HepG2 (cell line): ENCODE data around the gene DCLK1. TPM values are rescaled to one million over a fixed set of nuclear protein-coding genes. Genes with fewer than 3 reads are reported as not detected.

Source experiments
- ATAC-seq: fragments of 200-7000 bp; cut with Tn5 transposase; 3 replicates; pipeline ENCODE4 v1.9.1; 2020; ENCODE audit warnings: mild to moderate bottlenecking, moderate library complexity
- BruUV-seq: library from RNA; stranded (reverse); fragments of 400-500 nt; replicated peaks from 2 replicates; lab custom pipeline; 2021; lab: Mats Ljungman, UMichigan
- CTCF ChIA-PET: fragments of 300-600 bp; formaldehyde crosslinking; extraction: SDS; loops from one replicate; lab custom pipeline; 2021; ENCODE audit warnings: low total read pairs, inconsistent platforms, low intra/inter-chr PET ratio; lab: Yijun Ruan, JAX
- POLR2A ChIA-PET: fragments of 350-600 bp; sonication (Branson Sonifier 250); formaldehyde crosslinking; loops from one replicate; lab custom pipeline; 2020; ENCODE audit warnings: antibody characterized with exemption, inconsistent platforms; lab: Yijun Ruan, JAX
- DNase-seq: peaks from one replicate; pipeline ENCODE4 v3.0.0-alpha.2; 2015; ENCODE audit warnings: low spot score
- FAIRE-seq: peaks from 3 replicates; lab custom pipeline; 2011; peaks lifted over from hg19 to GRCh38; lab: Jason Lieb, UNC
- H2AFZ ChIP-seq: one replicate; pipeline ENCODE4 v1.6.1; 2011; ENCODE audit warnings: low read length, inconsistent platforms
- H3K27ac ChIP-seq: fragments of 300-600 bp; 3 replicates; pipeline ENCODE4 v1.8.0; 2011; ENCODE audit warnings: mixed run types, mild to moderate bottlenecking, mixed read lengths, low read length, inconsistent platforms; ENCODE audit not compliant: insufficient read depth; ENCODE audit errors: extremely low read length
- H3K27me3 ChIP-seq, 2 experiments: fragments of 200-600 bp in 1 of 2; 2 replicates in 1 of 2; 3 replicates in 1 of 2; pipeline versions ENCODE4 v1.6.0 to v1.8.0; 2011; ENCODE audit warnings: low read length in 2 of 2, mild to moderate bottlenecking in 2 of 2, moderate library complexity in 2 of 2, inconsistent platforms in 1 of 2; ENCODE audit not compliant: insufficient read depth in 2 of 2, control insufficient read depth in 1 of 2
- H3K36me3 ChIP-seq, 2 experiments: fragments of 200-600 bp in 1 of 2; replicated peaks in 1 of 2; 2 replicates in 1 of 2; 3 replicates in 1 of 2; pipeline versions ENCODE4 v1.5.1 to v1.8.0; 2011; ENCODE audit warnings: low read length in 2 of 2, inconsistent platforms in 1 of 2; ENCODE audit not compliant: insufficient read depth in 2 of 2, control insufficient read depth in 1 of 2
- H3K4me1 ChIP-seq: 2 replicates; pipeline ENCODE4 v1.5.1; 2012; ENCODE audit warnings: low read length, inconsistent platforms; ENCODE audit not compliant: insufficient read depth
- H3K4me2 ChIP-seq: 2 replicates; pipeline ENCODE4 v1.6.0; 2011; ENCODE audit warnings: low read depth, low read length, inconsistent platforms
- H3K4me3 ChIP-seq, 3 experiments: fragments of 200-600 bp in 1 of 3; sonication (generic), shearing (Covaris generic) in 1 of 3; replicated peaks in 1 of 3; 2 replicates each; pipeline ENCODE4 v1.5.1; 2011 to 2016; ENCODE audit warnings: low read length in 3 of 3, inconsistent platforms in 2 of 3, low read depth in 2 of 3, mild to moderate bottlenecking in 2 of 3, control low read depth in 1 of 3, mixed read lengths in 1 of 3; ENCODE audit not compliant: insufficient read depth in 1 of 3
- H3K79me2 ChIP-seq: one replicate; pipeline ENCODE4 v1.6.1; 2011; ENCODE audit warnings: low read length, inconsistent platforms; ENCODE audit not compliant: insufficient read depth
- H3K9ac ChIP-seq: 2 replicates; pipeline ENCODE4 v1.6.0; 2011; ENCODE audit warnings: mild to moderate bottlenecking, low read depth, low read length, inconsistent platforms; ENCODE audit not compliant: insufficient read depth
- H3K9me3 ChIP-seq: 2 replicates; pipeline ENCODE4 v1.5.1; 2012; ENCODE audit warnings: mild to moderate bottlenecking, low read length
- H4K20me1 ChIP-seq: 2 replicates; pipeline ENCODE4 v1.6.0; 2011; ENCODE audit warnings: inconsistent platforms, mild to moderate bottlenecking, low read length, moderate library complexity; ENCODE audit not compliant: insufficient read depth
- ELF3 ChIP-seq: IDR thresholded peaks from 2 replicates; pipeline ENCODE4 v1.6.1; 2016; ENCODE audit warnings: missing genetic modification reagents, missing compliant biosample characterization
- ESRRA ChIP-seq: sonication (generic); formaldehyde crosslinking; IDR thresholded peaks from 2 replicates; pipeline ENCODE4 v1.5.1; 2020; ENCODE audit warnings: mild to moderate bottlenecking, low read depth, missing genetic modification reagents
- GTF2F1 ChIP-seq: fragments of 150-350 bp; IDR thresholded peaks from 2 replicates; pipeline ENCODE4 v1.6.1; 2014; ENCODE audit warnings: low read length
- IRF9 ChIP-seq: sonication (generic); formaldehyde crosslinking; IDR thresholded peaks from 2 replicates; pipeline ENCODE4 v1.8.0; 2022; ENCODE audit warnings: missing genetic modification reagents, mild to moderate bottlenecking, borderline replicate concordance
- JARID2 ChIP-seq: sonication (generic); formaldehyde crosslinking; IDR thresholded peaks from 2 replicates; pipeline ENCODE4 v1.8.1; 2023; ENCODE audit warnings: missing genetic modification reagents, inconsistent platforms; ENCODE audit not compliant: insufficient replicate concordance
- KAT7 ChIP-seq: IDR thresholded peaks from 2 replicates; pipeline ENCODE4 v1.6.1; 2018; ENCODE audit warnings: borderline replicate concordance, missing compliant biosample characterization
- KAT8 ChIP-seq: IDR thresholded peaks from 2 replicates; pipeline ENCODE4 v1.6.1; 2016; ENCODE audit warnings: missing genetic modification reagents, missing compliant biosample characterization
- NFE2L2 ChIP-seq: fragments of 150-350 bp; IDR thresholded peaks from 2 replicates; pipeline ENCODE4 v1.6.1; 2014; ENCODE audit warnings: low read length
- RXRA ChIP-seq: sonication (generic); formaldehyde crosslinking; IDR thresholded peaks from 2 replicates; pipeline ENCODE4 v1.5.1; 2020; ENCODE audit warnings: missing genetic modification reagents
- ZBTB37 ChIP-seq: sonication (generic); formaldehyde crosslinking; IDR thresholded peaks from 2 replicates; pipeline ENCODE4 v1.4.0; 2020; ENCODE audit warnings: mild to moderate bottlenecking, missing genetic modification reagents
- ZFP36L1 ChIP-seq: sonication (generic); formaldehyde crosslinking; IDR thresholded peaks from 2 replicates; pipeline ENCODE4 v1.8.0; 2022; ENCODE audit warnings: mild to moderate bottlenecking, missing genetic modification reagents, moderate library complexity
- ZNF547 ChIP-seq: sonication (generic); formaldehyde crosslinking; IDR thresholded peaks from 2 replicates; pipeline ENCODE4 v1.5.1; 2020; ENCODE audit warnings: mild to moderate bottlenecking, missing genetic modification reagents
- ZNF564 ChIP-seq: sonication (generic); formaldehyde crosslinking; IDR thresholded peaks from 2 replicates; pipeline ENCODE4 v1.8.1; 2023; ENCODE audit warnings: mild to moderate bottlenecking, missing genetic modification reagents
- ZNF629 ChIP-seq: sonication (generic); formaldehyde crosslinking; conservative IDR thresholded peaks from 2 replicates; pipeline ENCODE4 v1.5.0; 2020; ENCODE audit warnings: missing genetic modification reagents
- ZZZ3 ChIP-seq: sonication (generic); formaldehyde crosslinking; IDR thresholded peaks from 2 replicates; pipeline ENCODE4 v1.4.0; 2020; ENCODE audit warnings: missing genetic modification reagents, mild to moderate bottlenecking, borderline replicate concordance
- WGBS: methylation state at CpG from one replicate; pipeline ENCODE4 v1.1.6; 2017; ENCODE audit warnings: low lambda C conversion rate; 5-methylcytosine and 5-hydroxymethylcytosine counted together
- in situ Hi-C: cut with HindIII; loops from 2 replicates; pipeline ENCODE4 v1.10.0; 2017; ENCODE audit warnings: low pct_unique_long_range_greater_than_20kb; ENCODE audit not compliant: extremely low pct_ligation_motif_present
- intact Hi-C: fragments of 100-400 bp; cut with micrococcal nuclease; formaldehyde crosslinking; loops from one replicate; pipeline ENCODE4 v1.10.0; 2022; ENCODE audit not compliant: unreplicated experiment
- polyA plus RNA-seq, 8 experiments: library from polyadenylated mRNA; depleted of rRNA in 3 of 8; stranded (reverse) in 7 of 8; unstranded in 1 of 8; fragments of >200 nt; fragmentation: Illumina TruSeq in 4 of 8; extraction: Trizol in 4 of 8; gene quantifications; 2 replicates each; pipeline versions ENCODE4 v1.2.1 to v1.2.3, GENCODE V29; 2011 to 2016; ENCODE audit warnings: low read depth in 4 of 8, missing spikeins in 1 of 8, mixed read lengths in 1 of 8; ENCODE audit not compliant: insufficient read depth in 1 of 8
- total RNA-seq, 5 experiments: library from RNA; depleted of rRNA; stranded (reverse); fragments of >200 nt; fragmentation: Illumina TruSeq; extraction: Trizol; gene quantifications; 2 replicates each; pipeline ENCODE4 v1.2.3, GENCODE V29; 2016; ENCODE audit warnings: low read depth in 1 of 5
- TF ChIP-seq, protein P1 (sequence below): sonication (generic); formaldehyde crosslinking; IDR thresholded peaks from 2 replicates; pipeline ENCODE4 v1.4.0; 2020; ENCODE audit warnings: missing genetic modification reagents, borderline replicate concordance
- TF ChIP-seq, protein P2 (sequence below): IDR thresholded peaks from 2 replicates; pipeline ENCODE4 v1.6.1; 2016; ENCODE audit warnings: low read depth
- TF ChIP-seq, protein P3 (sequence below): fragments of 450-650 bp; IDR thresholded peaks from 2 replicates; pipeline ENCODE4 v1.6.1; 2017

The DCLK1 gene
- total and polyA plus RNA-seq, 2 of the 13 experiments (the other 11 are each of a cell fraction or from before 2014, with no cell fraction given): not detected

DNA sequence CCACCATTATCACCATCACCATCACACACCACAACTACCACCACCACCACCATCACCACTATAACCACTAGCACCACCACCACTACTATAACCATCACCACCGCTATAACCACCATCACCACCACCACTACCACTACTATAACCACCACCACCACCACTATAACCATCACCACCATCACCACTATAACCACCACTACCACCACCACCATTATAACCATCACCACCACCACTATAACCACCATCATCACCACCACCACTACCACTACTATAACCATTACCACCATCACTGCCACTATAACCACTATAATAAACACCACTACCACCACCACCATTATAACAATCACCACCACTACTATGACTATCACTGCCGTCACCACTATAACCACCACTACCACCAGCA is 173.2 kb downstream of the DCLK1 start (continued):
- TF ChIP-seq, protein P1, sequence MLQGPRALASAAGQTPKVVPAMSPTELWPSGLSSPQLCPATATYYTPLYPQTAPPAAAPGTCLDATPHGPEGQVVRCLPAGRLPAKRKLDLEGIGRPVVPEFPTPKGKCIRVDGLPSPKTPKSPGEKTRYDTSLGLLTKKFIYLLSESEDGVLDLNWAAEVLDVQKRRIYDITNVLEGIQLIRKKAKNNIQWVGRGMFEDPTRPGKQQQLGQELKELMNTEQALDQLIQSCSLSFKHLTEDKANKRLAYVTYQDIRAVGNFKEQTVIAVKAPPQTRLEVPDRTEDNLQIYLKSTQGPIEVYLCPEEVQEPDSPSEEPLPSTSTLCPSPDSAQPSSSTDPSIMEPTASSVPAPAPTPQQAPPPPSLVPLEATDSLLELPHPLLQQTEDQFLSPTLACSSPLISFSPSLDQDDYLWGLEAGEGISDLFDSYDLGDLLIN: no peak

DNA sequence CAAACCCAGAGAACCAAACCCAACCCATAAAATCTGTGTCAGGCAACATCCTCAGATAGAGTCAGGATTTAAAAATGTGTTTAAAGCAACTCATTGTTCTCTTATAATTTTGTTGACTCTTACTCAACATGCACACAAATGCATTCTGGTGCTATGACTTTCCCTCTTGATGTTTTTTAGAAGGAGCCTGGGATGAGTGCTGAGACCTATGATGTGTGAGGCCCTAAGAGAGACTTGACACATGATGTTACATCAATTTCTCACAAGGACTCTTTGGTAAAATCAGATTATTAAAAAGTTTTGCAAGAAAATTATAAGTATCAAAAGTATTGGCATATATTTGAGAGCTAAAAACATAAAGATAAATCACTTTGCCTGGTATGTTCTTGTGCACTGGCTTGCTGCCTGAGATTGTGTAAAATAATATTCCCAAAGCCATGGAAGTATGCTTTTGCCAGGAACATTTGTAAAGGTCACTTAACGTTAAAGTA is 173.9 kb downstream of the DCLK1 start:
- no peak for TF ChIP-seq ZNF564
- TF ChIP-seq ZNF629 (CRISPR knock-in tag): no peak
- TF ChIP-seq, protein P2, sequence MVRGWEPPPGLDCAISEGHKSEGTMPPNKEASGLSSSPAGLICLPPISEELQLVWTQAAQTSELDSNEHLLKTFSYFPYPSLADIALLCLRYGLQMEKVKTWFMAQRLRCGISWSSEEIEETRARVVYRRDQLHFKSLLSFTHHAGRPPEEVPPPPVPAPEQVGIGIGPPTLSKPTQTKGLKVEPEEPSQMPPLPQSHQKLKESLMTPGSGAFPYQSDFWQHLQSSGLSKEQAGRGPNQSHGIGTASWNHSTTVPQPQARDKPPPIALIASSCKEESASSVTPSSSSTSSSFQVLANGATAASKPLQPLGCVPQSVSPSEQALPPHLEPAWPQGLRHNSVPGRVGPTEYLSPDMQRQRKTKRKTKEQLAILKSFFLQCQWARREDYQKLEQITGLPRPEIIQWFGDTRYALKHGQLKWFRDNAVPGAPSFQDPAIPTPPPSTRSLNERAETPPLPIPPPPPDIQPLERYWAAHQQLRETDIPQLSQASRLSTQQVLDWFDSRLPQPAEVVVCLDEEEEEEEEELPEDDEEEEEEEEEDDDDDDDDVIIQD: no peak
- TF ChIP-seq ZNF547: no peak
- no peak for TF ChIP-seq KAT8 (CRISPR knock-in tag)
- TF ChIP-seq GTF2F1: no peak
- TF ChIP-seq NFE2L2: no peak
- TF ChIP-seq ESRRA: no peak
- no peak for TF ChIP-seq KAT7
- TF ChIP-seq ZZZ3: no peak
- TF ChIP-seq, protein P3, sequence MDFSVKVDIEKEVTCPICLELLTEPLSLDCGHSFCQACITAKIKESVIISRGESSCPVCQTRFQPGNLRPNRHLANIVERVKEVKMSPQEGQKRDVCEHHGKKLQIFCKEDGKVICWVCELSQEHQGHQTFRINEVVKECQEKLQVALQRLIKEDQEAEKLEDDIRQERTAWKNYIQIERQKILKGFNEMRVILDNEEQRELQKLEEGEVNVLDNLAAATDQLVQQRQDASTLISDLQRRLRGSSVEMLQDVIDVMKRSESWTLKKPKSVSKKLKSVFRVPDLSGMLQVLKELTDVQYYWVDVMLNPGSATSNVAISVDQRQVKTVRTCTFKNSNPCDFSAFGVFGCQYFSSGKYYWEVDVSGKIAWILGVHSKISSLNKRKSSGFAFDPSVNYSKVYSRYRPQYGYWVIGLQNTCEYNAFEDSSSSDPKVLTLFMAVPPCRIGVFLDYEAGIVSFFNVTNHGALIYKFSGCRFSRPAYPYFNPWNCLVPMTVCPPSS: no peak
- TF ChIP-seq ZBTB37 (CRISPR knock-in tag): no peak
- no peak for TF ChIP-seq RXRA
- TF ChIP-seq ZFP36L1: no peak
- no peak for TF ChIP-seq ELF3 (CRISPR knock-in tag)
- no peak for TF ChIP-seq JARID2 (CRISPR knock-in tag)
- no peak for TF ChIP-seq IRF9 (CRISPR knock-in tag)
- H3K4me2 ChIP-seq: no peak overlapping the region
- no peaks in the 10 kb centered on the region for H4K20me1 ChIP-seq
- intact Hi-C loops: no loop called here
- no peak overlapping the region for H3K4me3 ChIP-seq
- POLR2A ChIA-PET: no interaction called here
- CTCF ChIA-PET: no interaction called here
- H2AFZ ChIP-seq: no peak overlapping the region
- no peaks in the 10 kb centered on the region for H3K36me3 ChIP-seq
- WGBS: 4% methylated on average over 1 of the region's 1 CpG
- no peaks in the 10 kb centered on the region; a peak in 1 of 5 replicates for H3K27me3 ChIP-seq
- H3K4me1 ChIP-seq: no peaks in the 10 kb centered on the region
- DNase-seq (no peak), ATAC-seq (no peak), FAIRE-seq (no peak)
- BruUV-seq: no TSS peak
- H3K79me2 ChIP-seq: no peaks in the 10 kb centered on the region
- no peak overlapping the region for H3K27ac ChIP-seq
- H3K9me3 ChIP-seq: peaks cover 6% of the 10 kb centered on the region; the same call in 1 of the 2 replicates
- in situ Hi-C loops: no loop called here
- no peak overlapping the region for H3K9ac ChIP-seq
